Stimulated activated memory B cell treated with anti-CD40 and anti-IgM and Interleukin-4, amounts not matched to agents 10 μg/mL and 1 μg/mL and 100 μg/mL, for 72 hours (primary cell): ENCODE measurements around the gene CTDP1.

Source experiments
- ATAC-seq: fragments of 150-1000 bp; cut with Tn5 transposase; 2 replicates; pipeline ENCODE4 v1.10.0; 2021
- H3K27ac Mint-ChIP-seq: one replicate; pipeline ENCODE4 v1.8.0; 2022; ENCODE audit warnings: mild to moderate bottlenecking, mixed read lengths
- H3K27me3 Mint-ChIP-seq: one replicate; pipeline ENCODE4 v1.8.0; 2022; ENCODE audit warnings: mixed read lengths
- H3K36me3 Mint-ChIP-seq: one replicate; pipeline ENCODE4 v1.8.0; 2022; ENCODE audit warnings: mixed read lengths
- H3K4me1 Mint-ChIP-seq: one replicate; pipeline ENCODE4 v1.8.0; 2022; ENCODE audit warnings: mixed read lengths
- H3K4me3 Mint-ChIP-seq: one replicate; pipeline ENCODE4 v1.8.0; 2022; ENCODE audit warnings: mild to moderate bottlenecking, moderate library complexity, mixed read lengths
- H3K9me3 Mint-ChIP-seq: one replicate; pipeline ENCODE4 v1.8.0; 2022; ENCODE audit warnings: mixed read lengths

CTDP1 gene

GRCh38 chr18:79679552-79680099 is at the start of gene CTDP1:
Gene CTDP1 (plus strand): TSS chr18:79679803. CDS start chr18:79679948, 145 bp downstream.
- peaks cover 46% of the 10 kb centered on the region for H3K4me1 Mint-ChIP-seq
- no peaks in the 10 kb centered on the region for H3K9me3 Mint-ChIP-seq
- ATAC-seq = peak; percentile 85
- peaks cover 8% of the 10 kb centered on the region for H3K36me3 Mint-ChIP-seq
- H3K27ac Mint-ChIP-seq = peak within 1 kb of the TSS; percentile 94
- peak within 1 kb of the TSS; percentile 94 for H3K4me3 Mint-ChIP-seq
- H3K27me3 Mint-ChIP-seq = no peaks in the 10 kb centered on the region

- H3K4me1 Mint-ChIP-seq = peaks cover 28% of the 10 kb centered on the region
- H3K27me3 Mint-ChIP-seq = no peaks in the 10 kb centered on the region
- H3K9me3 Mint-ChIP-seq = peaks cover 13% of the 10 kb centered on the region
- ATAC-seq = no peak
- no peak overlapping the region for H3K27ac Mint-ChIP-seq
- H3K4me3 Mint-ChIP-seq = no peak overlapping the region
- no peaks in the 10 kb centered on the region for H3K36me3 Mint-ChIP-seq
These were observed 49.1 kb upstream of the CTDP1 start for GRCh38 chr18:79630281-79631095.

GRCh38 chr18:79631096-79631507 is 48.5 kb upstream of the CTDP1 start:
- ATAC-seq = no peak
- Mint-ChIP-seq H3K4me1 (peaks cover 22% of the 10 kb centered on the region), H3K27me3 (no peaks in the 10 kb centered on the region), H3K9me3 (peaks cover 13% of the 10 kb centered on the region), H3K4me3 (no peak overlapping the region), H3K27ac (no peak overlapping the region), H3K36me3 (no peaks in the 10 kb centered on the region)

GRCh38 chr18:79631761-79632446 is 47.7 kb upstream of the CTDP1 start:
- H3K9me3 Mint-ChIP-seq = peaks cover 13% of the 10 kb centered on the region
- no peak for ATAC-seq
- H3K4me1 Mint-ChIP-seq = peaks cover 14% of the 10 kb centered on the region
- H3K27me3 Mint-ChIP-seq = no peaks in the 10 kb centered on the region
- no peak overlapping the region for H3K27ac Mint-ChIP-seq
- H3K4me3 Mint-ChIP-seq = no peak overlapping the region
- no peaks in the 10 kb centered on the region for H3K36me3 Mint-ChIP-seq

- H3K4me3 Mint-ChIP-seq = no peak overlapping the region
- ATAC-seq = no peak
- H3K27me3 Mint-ChIP-seq = no peaks in the 10 kb centered on the region
- no peaks in the 10 kb centered on the region for H3K36me3 Mint-ChIP-seq
- H3K4me1 Mint-ChIP-seq = peaks cover 9% of the 10 kb centered on the region
- H3K27ac Mint-ChIP-seq = no peak overlapping the region
- peaks cover 13% of the 10 kb centered on the region for H3K9me3 Mint-ChIP-seq
These were observed 46.8 kb upstream of the CTDP1 start for GRCh38 chr18:79632765-79633164.

GRCh38 chr18:79634186-79634585 is 45.4 kb upstream of the CTDP1 start:
- Mint-ChIP-seq H3K9me3 (peaks cover 13% of the 10 kb centered on the region), H3K36me3 (no peaks in the 10 kb centered on the region), H3K4me3 (no peak overlapping the region), H3K27ac (peak overlapping the region; percentile 2), H3K4me1 (peaks cover 9% of the 10 kb centered on the region), H3K27me3 (no peaks in the 10 kb centered on the region)
- no peak for ATAC-seq

GRCh38 chr18:79634593-79635426 is 44.8 kb upstream of the CTDP1 start:
- H3K4me1 Mint-ChIP-seq = peaks cover 11% of the 10 kb centered on the region
- H3K9me3 Mint-ChIP-seq = peaks cover 13% of the 10 kb centered on the region
- H3K36me3 Mint-ChIP-seq = no peaks in the 10 kb centered on the region
- no peak for ATAC-seq
- H3K27me3 Mint-ChIP-seq = no peaks in the 10 kb centered on the region
- no peak overlapping the region for H3K4me3 Mint-ChIP-seq
- peak overlapping the region; percentile 2 for H3K27ac Mint-ChIP-seq

GRCh38 chr18:79635427-79635726 is 44.2 kb upstream of the CTDP1 start:
- ATAC-seq = no peak
- Mint-ChIP-seq H3K4me3 (no peak overlapping the region), H3K27me3 (no peaks in the 10 kb centered on the region), H3K36me3 (no peaks in the 10 kb centered on the region), H3K4me1 (peaks cover 16% of the 10 kb centered on the region), H3K27ac (no peak overlapping the region), H3K9me3 (peaks cover 13% of the 10 kb centered on the region)

- Mint-ChIP-seq H3K27ac (no peak overlapping the region), H3K4me1 (peaks cover 7% of the 10 kb centered on the region), H3K9me3 (peaks cover 8% of the 10 kb centered on the region), H3K4me3 (no peak overlapping the region), H3K27me3 (no peaks in the 10 kb centered on the region), H3K36me3 (no peaks in the 10 kb centered on the region)
- no peak for ATAC-seq
These were observed 42.3 kb upstream of the CTDP1 start for GRCh38 chr18:79637181-79637920.

- Mint-ChIP-seq H3K4me3 (no peak overlapping the region), H3K36me3 (no peaks in the 10 kb centered on the region), H3K4me1 (peaks cover 16% of the 10 kb centered on the region), H3K9me3 (peaks cover 8% of the 10 kb centered on the region), H3K27me3 (no peaks in the 10 kb centered on the region), H3K27ac (no peak overlapping the region)
- peak; percentile 38 for ATAC-seq
These were observed 41.4 kb upstream of the CTDP1 start for GRCh38 chr18:79637921-79638909.

GRCh38 chr18:79639072-79639829 is 40.4 kb upstream of the CTDP1 start:
- no peak for ATAC-seq
- no peak overlapping the region for H3K4me3 Mint-ChIP-seq
- peaks cover 25% of the 10 kb centered on the region for H3K4me1 Mint-ChIP-seq
- H3K27ac Mint-ChIP-seq = no peak overlapping the region
- H3K9me3 Mint-ChIP-seq = no peaks in the 10 kb centered on the region
- H3K36me3 Mint-ChIP-seq = no peaks in the 10 kb centered on the region
- H3K27me3 Mint-ChIP-seq = no peaks in the 10 kb centered on the region

- H3K9me3 Mint-ChIP-seq = no peaks in the 10 kb centered on the region
- H3K4me3 Mint-ChIP-seq = no peak overlapping the region
- no peak for ATAC-seq
- peaks cover 26% of the 10 kb centered on the region for H3K4me1 Mint-ChIP-seq
- H3K27me3 Mint-ChIP-seq = no peaks in the 10 kb centered on the region
- no peak overlapping the region for H3K27ac Mint-ChIP-seq
- H3K36me3 Mint-ChIP-seq = no peaks in the 10 kb centered on the region
These were observed 39.4 kb upstream of the CTDP1 start for GRCh38 chr18:79640064-79640672.

GRCh38 chr18:79640875-79641274 is 38.7 kb upstream of the CTDP1 start:
- Mint-ChIP-seq H3K27ac (no peak overlapping the region), H3K27me3 (no peaks in the 10 kb centered on the region), H3K36me3 (no peaks in the 10 kb centered on the region), H3K4me3 (no peak overlapping the region), H3K9me3 (no peaks in the 10 kb centered on the region), H3K4me1 (peaks cover 26% of the 10 kb centered on the region)
- ATAC-seq = no peak
